HAP-1 (cell line): ENCODE results near the gene P4HB.

Source experiments
- DNase-seq, 2 experiments: peaks; one replicate each; pipeline ENCODE4 v3.0.0-alpha.2; 2016 to 2020; ENCODE audit warnings: low spot score in 2 of 2
- H3K27me3 ChIP-seq: fragments of 250-450 bp; sonication (Bioruptor Pico); 2 replicates; pipeline ENCODE4 v1.5.1; 2020; ENCODE audit warnings: low read depth, mild to moderate bottlenecking, moderate library complexity
- H3K36me3 ChIP-seq: fragments of 250-450 bp; sonication (Bioruptor Pico); replicated peaks from 2 replicates; pipeline ENCODE4 v1.5.1; 2020; ENCODE audit warnings: mild to moderate bottlenecking
- H3K4me1 ChIP-seq: fragments of 250-450 bp; sonication (Bioruptor Pico); 2 replicates; pipeline ENCODE4 v1.5.1; 2020; ENCODE audit warnings: mild to moderate bottlenecking
- H3K4me3 ChIP-seq: fragments of 250-450 bp; sonication (Bioruptor Pico); 2 replicates; pipeline ENCODE4 v1.5.1; 2020; ENCODE audit warnings: mild to moderate bottlenecking, moderate library complexity
- H3K9me3 ChIP-seq: fragments of 250-450 bp; sonication (Bioruptor Pico); 2 replicates; pipeline ENCODE4 v1.5.1; 2020; ENCODE audit warnings: mild to moderate bottlenecking, moderate library complexity
- in situ Hi-C: fragments of 300-500 bp; cut with MboI; formaldehyde crosslinking; loops from 3 replicates; pipeline ENCODE4 v1.14.3; 2020; ENCODE audit warnings: low sequenced_read_pairs, inconsistent platforms, mixed read lengths

P4HB gene

DNA sequence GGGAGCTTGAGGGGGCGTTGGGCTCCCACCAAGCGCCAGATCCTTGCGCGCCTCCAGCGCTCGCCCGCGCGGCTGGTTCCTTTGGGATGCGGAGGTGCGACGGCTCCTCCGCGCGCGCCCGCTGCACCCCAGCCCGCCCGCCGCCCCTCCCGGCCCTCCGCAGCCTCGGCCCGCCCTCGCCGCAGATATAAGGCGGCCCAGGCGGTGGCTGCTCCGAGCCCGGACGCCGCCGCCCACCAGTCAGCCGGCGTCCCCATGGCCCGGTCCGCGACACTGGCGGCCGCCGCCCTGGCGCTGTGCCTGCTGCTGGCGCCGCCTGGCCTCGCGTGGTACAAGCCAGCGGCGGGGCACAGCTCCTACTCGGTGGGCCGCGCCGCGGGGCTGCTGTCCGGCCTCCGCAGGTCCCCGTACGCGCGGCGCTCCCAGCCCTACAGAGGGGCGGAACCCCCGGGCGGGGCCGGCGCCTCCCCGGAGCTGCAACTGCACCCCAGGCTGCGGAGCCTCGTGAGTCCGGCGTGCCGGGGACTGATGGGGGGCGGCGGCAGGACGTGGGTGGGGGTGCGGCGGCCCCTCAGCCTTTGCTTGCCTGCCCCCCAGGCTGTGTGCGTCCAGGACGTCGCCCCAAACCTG lies 41.8 kb upstream of the P4HB start, which contains the start of gene NPB:
Gene NPB, plus strand, starts transcription at position 216 of the 630 bp plus-strand sequence. Its CDS starts 40 bp downstream, at position 256.
- in situ Hi-C loops = no loop called here
- Histone ChIP-seq H3K36me3 (peaks cover 45% of the 10 kb centered on the region), H3K4me1 (no peaks in the 10 kb centered on the region), H3K4me3 (no peak within 1 kb of the TSS), H3K27me3 (no peaks in the 10 kb centered on the region), H3K9me3 (no peaks in the 10 kb centered on the region)
- no peak for DNase-seq

DNA sequence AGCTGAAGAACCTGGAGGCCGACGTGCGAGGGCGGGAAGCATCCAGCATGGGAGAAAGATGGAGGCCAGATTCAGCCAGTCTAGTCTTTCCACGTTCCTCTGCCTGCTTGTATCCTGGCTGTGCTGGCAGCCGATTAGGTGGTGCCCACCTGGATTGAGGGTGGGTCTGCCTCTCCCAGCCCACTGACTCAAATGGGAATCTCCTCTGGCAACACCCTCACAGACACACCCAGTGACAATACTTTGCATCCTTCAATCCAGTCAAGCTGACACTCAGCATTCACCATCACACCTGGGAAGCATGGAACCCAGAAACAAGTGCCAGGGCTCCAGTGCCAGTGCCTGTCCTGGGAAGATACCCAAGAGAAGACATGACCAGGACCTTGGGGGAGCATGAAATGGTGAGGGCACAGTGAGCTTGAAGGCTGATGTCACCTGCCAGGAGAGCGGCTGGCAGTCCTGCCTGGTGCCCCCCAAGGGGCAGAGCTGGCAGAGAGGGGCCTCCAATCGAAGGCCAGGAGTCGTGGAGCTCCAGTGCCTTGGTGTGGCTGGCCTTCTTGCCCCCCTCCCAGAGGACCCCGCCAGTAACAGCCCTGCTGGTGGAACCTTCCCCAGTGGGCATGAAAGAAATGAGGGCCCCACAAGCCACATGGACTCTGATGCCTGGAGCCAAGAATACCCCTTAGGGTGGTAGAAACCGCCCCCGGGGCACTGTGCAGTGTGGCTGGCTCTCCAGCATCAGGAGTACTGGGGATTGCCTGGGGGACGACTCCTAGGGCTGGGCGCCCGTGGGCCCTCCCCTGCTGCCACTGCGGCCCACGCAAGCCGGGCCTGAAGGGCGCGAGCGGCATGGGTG lies 41.1 kb upstream of the P4HB start:
- Histone ChIP-seq H3K4me3 (no peak overlapping the region), H3K27me3 (no peaks in the 10 kb centered on the region), H3K9me3 (no peaks in the 10 kb centered on the region), H3K4me1 (no peaks in the 10 kb centered on the region), H3K36me3 (peaks cover 43% of the 10 kb centered on the region)
- in situ Hi-C loops = no loop called here
- DNase-seq = no peak

DNA sequence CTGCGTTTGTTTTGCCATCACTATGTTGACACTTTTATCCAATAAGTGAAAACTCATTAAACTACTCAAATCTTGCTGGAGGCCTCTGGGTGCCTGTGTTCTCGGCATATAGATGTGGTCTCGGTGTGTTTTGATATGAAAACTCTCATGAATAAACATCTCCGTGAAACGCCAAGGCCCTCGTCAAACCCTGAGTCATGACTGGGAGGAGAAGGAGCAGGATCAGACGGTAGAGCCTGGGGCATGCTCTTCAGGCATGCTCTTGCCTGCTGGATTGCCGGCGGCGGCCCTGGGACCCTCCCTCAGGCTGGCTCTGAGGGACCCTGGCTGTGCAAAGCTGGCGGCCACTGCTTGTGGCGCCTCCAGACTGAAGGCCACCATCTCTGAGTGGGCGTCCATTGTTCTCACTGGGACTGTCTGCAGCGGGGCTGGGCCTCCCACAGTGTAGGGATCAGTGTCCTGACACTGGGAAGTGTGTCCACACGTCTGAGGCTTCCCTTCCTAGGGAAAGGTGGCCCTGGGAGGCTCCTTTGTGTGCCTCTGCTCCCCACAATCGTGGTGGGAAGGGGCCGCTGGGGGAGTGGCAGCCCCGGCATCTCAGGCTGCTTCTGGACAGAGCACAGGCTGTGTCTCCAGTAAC lies 40.0 kb upstream of the P4HB start:
- no peaks in the 10 kb centered on the region for H3K4me1 ChIP-seq
- in situ Hi-C loops = no loop called here
- no peak overlapping the region for H3K4me3 ChIP-seq
- H3K9me3 ChIP-seq = no peaks in the 10 kb centered on the region
- peaks cover 53% of the 10 kb centered on the region for H3K36me3 ChIP-seq
- H3K27me3 ChIP-seq = no peaks in the 10 kb centered on the region
- no peak for DNase-seq

DNA sequence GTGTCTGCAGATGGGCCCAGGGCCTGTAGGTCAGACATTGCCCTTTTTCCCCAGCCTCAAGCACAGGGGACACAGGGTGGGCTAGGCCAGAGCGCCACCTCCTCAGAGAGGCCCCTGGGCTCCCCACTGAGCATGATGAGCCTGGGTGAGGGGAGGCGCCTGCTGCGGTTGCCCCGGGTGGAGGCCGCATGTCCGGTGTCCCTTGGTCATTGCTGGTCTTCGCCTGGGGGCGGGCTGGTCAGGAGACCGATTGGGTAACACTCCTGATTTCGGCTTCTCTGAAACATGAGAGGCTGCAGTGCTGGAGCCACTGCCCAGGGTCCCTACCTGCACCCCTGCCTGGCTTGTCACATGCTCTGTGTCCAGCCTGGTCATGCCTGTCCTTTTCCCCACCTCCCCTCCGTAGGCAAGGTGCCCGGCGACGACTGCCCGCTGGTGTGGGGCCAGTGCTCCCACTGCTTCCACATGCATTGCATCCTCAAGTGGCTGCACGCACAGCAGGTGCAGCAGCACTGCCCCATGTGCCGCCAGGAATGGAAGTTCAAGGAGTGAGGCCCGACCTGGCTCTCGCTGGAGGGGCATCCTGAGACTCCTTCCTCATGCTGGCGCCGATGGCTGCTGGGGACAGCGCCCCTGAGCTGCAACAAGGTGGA lies 39.3 kb upstream of the P4HB start:
- no peak overlapping the region for H3K4me3 ChIP-seq
- no peaks in the 10 kb centered on the region for H3K9me3 ChIP-seq
- H3K4me1 ChIP-seq = no peaks in the 10 kb centered on the region
- no peak for DNase-seq
- no peaks in the 10 kb centered on the region for H3K27me3 ChIP-seq
- in situ Hi-C loops = no loop called here
- H3K36me3 ChIP-seq = peaks cover 56% of the 10 kb centered on the region

DNA sequence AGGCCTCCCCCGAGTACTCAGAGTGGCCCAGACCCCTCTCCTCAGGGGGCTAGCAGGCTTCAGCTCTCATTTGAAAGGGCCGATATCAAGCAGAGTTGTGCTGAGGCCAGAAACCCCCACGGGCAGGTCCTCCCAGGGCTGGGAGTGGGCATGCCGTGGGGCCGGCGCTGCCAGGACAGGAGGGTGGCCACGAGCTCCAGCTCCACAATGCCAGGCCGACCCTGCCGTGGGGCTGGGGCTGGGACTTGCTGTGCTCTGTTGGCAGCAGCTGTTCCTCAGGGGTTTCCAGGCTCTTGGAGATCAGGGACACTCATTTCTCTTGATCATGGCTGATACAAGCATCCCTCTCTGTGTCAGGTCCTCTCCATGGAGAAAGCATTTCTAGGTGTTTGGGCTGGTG lies 38.5 kb upstream of the P4HB start:
- no peaks in the 10 kb centered on the region for H3K9me3 ChIP-seq
- H3K4me3 ChIP-seq = no peak overlapping the region
- DNase-seq = no peak
- in situ Hi-C loops = no loop called here
- H3K27me3 ChIP-seq = no peaks in the 10 kb centered on the region
- H3K4me1 ChIP-seq = no peaks in the 10 kb centered on the region
- peaks cover 52% of the 10 kb centered on the region for H3K36me3 ChIP-seq

DNA sequence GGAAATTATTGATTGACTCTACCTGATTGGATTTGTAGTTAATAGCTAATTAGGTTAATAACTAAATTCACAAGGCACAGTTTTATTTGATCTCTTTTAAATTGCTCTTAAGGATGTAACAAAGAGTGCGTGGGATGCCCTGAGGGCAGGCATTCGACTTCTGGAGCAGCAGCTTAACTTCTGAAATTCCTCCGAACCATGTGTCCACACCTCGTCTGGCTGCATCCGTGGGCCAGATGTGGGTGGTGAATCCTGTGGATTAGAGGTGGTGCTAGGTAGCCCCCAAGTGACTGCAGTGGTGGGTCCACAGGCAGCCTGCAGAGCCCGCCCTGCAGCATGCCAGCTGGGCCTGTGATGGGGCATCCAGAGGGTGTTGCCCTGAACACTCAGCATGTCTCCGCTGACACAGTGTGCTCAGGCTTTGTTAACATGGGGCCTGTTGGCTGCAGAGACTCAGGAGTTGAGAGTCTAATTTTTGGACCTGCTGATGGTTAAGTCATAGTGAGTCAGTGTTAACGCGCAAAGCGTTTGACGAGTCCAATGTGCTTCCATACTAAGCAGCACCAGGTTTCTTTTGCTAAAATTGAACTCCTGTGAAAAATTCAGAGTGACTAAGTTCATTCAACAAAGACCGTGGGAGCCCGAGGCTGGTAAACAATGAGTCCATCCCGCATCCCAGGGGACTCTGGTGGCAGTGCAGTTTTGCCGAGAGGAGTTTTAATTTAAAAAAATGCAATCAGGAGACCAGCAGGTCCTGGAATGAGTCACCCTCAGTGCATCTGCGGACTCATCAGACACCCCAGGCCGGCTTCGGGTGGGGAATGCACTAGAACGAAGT lies 37.9 kb upstream of the P4HB start:
- DNase-seq = peak; percentile 18 to 59
- Histone ChIP-seq H3K36me3 (peaks cover 51% of the 10 kb centered on the region), H3K4me1 (no peaks in the 10 kb centered on the region), H3K27me3 (no peaks in the 10 kb centered on the region), H3K4me3 (no peak overlapping the region), H3K9me3 (no peaks in the 10 kb centered on the region)
- in situ Hi-C loops = no loop called here

DNA sequence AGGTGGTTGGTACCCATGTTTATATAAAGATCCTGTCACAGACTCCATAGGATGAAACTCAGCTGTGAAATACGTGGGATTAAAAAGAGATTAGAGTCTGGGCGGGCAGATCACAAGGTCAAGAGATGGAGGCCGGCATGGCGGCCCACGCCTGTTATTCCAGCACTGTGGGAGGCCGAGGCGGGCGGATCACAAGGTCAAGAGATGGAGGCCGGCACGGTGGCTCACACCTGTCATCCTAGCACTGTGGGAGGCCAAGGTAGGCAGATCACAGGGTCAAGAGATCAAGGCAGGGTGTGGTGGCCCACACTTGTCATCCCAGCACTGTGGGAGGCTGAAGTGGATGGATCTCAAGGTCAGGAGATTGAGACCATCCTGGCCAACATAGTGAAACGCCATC lies 35.1 kb upstream of the P4HB start:
- H3K36me3 ChIP-seq = peaks cover 55% of the 10 kb centered on the region

DNA sequence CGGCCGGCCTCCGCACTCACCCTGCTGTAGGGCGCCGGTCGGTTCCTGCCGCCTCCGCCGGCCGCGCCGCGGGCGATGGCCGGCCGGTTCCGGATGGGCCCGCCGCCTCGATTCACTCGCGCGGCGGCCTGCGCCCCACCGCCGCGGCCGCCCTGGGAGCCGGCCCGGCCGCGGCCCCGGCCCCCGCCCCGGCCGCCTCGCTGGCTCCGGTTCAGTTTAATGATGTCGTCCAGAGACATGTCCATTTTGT lies 30.9 kb upstream of the P4HB start:
- Histone ChIP-seq H3K4me1 (peaks cover 7% of the 10 kb centered on the region), H3K9me3 (no peaks in the 10 kb centered on the region), H3K4me3 (peak overlapping the region; percentile 84), H3K36me3 (peaks cover 61% of the 10 kb centered on the region), H3K27me3 (no peaks in the 10 kb centered on the region)
- in situ Hi-C loops = no loop called here
- DNase-seq = no peak

More for the DNA sequence above, 35.1 kb upstream of the P4HB start:
- Histone ChIP-seq H3K4me3 (no peak overlapping the region), H3K9me3 (no peaks in the 10 kb centered on the region), H3K27me3 (no peaks in the 10 kb centered on the region), H3K4me1 (peaks cover under 1% of the 10 kb centered on the region)
- in situ Hi-C loops = no loop called here
- DNase-seq = no peak

DNA sequence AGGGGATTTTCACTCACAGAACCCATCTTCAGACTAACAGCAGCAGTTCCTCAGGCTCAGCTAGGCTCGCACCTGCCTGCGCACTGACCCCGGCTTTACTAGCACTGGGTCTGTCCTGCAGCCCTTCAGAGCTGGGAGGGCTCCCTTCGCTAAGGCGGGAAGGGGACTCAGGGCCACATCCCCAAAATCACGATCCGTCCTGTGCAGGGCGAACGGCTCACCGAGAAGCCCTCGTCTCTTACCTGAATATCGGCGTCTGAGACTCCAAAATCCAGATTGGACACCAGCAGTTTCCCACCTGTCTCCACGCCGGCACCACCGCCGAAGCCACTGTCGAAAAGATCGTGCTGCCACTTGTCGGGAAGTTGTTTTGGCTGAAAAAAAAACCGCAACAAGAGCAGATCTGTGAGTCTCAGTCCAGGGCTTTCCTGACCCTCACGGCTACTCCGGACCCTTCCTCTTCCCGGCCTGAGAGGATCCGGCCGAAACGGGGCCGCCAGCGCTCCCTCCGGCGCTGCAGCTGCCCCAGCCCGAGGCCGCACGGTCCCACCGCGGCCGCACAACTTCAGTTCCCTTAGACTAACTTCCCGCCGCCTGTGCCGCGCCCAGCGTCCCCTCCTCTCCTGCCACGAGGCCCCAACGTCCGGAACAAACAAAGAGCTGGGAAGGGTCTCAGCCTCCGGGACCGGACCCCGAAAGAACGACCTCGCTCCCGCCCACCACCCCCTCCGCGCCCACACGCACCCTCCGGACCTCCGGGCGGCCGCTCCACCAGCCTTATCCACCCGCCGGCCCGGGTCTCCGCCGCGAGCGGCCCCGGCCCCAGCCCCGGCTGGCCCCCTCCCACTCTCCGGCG lies 30.3 kb upstream of the P4HB start:
- DNase-seq = no peak
- H3K9me3 ChIP-seq = no peaks in the 10 kb centered on the region
- peak overlapping the region; percentile 84 for H3K4me3 ChIP-seq
- in situ Hi-C loops = no loop called here
- peaks cover 61% of the 10 kb centered on the region for H3K36me3 ChIP-seq
- H3K27me3 ChIP-seq = no peaks in the 10 kb centered on the region
- H3K4me1 ChIP-seq = peaks cover 7% of the 10 kb centered on the region

DNA sequence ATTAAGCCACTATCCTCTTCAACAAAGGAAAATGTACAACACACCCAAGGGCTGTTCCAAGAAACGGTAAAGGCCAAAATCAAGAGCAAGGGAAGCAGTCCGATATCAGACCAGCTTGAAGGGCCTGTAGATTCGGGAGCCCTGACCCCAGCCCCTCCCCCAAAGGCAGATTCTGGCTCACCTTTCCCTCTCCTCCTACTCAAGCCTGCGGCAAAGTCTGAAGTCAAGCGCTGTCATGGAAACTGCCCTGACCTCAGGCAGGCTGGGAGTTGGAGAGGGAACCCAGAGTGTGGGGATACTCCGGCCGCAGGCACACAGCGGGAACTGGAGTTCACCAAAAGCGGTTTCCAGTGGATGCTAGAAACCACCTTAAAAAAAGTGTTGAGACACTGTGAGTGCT lies 29.3 kb upstream of the P4HB start:
- DNase-seq = no peak
- no peaks in the 10 kb centered on the region for H3K27me3 ChIP-seq
- in situ Hi-C loops = no loop called here
- H3K36me3 ChIP-seq = peaks cover 65% of the 10 kb centered on the region
- no peaks in the 10 kb centered on the region for H3K9me3 ChIP-seq
- H3K4me3 ChIP-seq = peak overlapping the region; percentile 84; the same call in 1 of the 2 replicates
- H3K4me1 ChIP-seq = peaks cover 7% of the 10 kb centered on the region

DNA sequence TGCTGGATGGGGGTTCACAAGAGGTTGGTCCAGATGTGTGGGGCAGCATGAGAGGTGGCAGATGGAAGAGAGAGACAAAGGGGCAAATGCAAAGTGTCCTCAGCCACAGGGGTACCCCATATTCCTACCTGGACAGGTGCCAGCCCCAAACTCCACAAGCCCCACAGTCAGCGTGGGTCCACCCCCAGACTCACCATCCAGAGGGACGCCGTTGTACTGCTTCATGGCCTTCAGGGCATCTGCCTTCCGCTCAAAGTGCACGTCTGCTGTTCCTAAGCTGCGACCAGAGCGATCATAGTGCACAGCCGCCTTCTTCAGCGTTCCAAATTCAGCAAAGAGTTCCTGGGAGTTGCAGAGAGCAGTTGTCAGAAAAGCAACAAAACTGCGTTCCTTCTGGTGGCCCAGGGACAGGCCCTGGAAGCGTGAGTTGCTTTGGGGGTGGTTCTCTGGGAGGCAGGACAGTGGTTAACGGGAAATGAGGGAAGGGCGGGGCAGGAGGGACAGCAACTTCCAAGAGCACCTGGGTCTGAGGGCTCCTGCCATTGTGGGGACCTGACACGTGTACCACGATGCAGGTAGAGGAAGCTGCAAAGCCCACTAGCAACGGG lies 28.8 kb upstream of the P4HB start:
- in situ Hi-C loops = no loop called here
- Histone ChIP-seq H3K9me3 (no peaks in the 10 kb centered on the region), H3K4me1 (peaks cover 7% of the 10 kb centered on the region), H3K36me3 (peaks cover 68% of the 10 kb centered on the region), H3K27me3 (no peaks in the 10 kb centered on the region), H3K4me3 (no peak overlapping the region)
- DNase-seq = no peak
